HG02588 (cell line): ENCODE results near the gene TENM3.
"Not testable (repeated sequence)": the region's sequence is repeated elsewhere in the genome, so short reads cannot be mapped to it uniquely, and the experiment has no call there.

Source experiments
- ATAC-seq: cut with Tn5 transposase; IDR thresholded peaks from one replicate; pipeline ENCODE4 v1.9.1; 2021; ENCODE audit warnings: mild to moderate bottlenecking, moderate library complexity; ENCODE audit not compliant: unreplicated experiment

The TENM3 gene

DNA sequence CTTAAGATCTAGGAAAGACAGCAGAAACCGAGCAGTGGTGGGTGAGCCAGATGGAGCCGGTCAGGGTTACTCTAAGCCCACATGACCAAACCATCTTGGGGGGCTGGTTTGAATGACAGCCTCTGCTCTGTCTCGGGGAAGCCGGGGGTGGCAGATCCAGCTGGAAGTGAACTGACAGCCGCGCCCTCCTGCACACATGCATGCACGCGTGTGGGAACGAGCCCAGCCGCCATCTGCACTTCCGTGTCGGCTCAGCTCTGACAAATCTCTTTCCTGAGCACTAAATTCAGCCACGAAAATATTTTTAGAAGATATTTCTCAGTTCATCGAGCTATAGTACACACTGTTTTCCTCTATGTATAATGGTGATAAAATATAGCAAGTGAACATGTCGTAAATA lies 558.4 kb downstream of the TENM3 start:
- ATAC-seq: no peak

DNA sequence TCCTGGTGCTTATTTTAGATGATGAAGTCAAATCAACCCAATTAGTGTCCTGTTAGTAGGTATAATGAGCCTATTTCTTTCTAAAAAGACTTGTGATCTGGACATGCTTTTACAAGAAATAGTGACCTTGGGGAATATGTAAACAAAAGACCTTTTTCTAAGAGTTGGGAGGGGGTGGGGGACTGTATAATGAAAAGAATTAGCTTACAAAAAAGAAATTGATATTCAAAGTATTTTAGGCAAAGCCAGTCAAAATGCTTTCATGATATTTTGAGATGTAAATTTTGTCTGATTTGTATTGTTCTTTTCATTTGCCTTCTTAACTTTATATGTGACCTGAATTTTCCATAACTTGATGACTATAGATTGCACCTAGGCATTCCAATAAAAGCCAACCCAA lies 559.4 kb downstream of the TENM3 start:
- ATAC-seq: no peak

DNA sequence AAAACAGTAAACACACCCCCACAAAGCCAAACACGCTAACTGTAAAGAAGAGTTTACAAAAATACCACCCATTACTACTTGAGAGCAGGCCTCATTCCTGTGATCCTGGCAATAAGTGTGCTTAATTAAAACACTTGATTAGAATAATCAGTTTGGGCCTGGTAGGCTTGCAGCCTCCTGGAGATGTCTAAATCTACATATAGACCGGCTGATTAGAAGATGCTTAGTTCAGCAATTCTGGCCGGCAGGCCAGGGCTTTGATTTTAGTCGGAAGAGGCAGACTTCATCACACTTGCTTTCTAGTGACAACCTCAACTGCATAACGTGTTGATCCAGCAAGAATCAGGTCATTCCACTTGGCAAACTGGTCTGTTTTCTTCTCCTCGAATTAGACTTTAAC lies 560.0 kb downstream of the TENM3 start:
- no peak for ATAC-seq

- no peak for ATAC-seq
These were observed 560.9 kb downstream of the TENM3 start for GRCh38 chr4:182804131-182804530.

- no peak for ATAC-seq
These were observed 562.1 kb downstream of the TENM3 start for GRCh38 chr4:182805321-182805720.

DNA sequence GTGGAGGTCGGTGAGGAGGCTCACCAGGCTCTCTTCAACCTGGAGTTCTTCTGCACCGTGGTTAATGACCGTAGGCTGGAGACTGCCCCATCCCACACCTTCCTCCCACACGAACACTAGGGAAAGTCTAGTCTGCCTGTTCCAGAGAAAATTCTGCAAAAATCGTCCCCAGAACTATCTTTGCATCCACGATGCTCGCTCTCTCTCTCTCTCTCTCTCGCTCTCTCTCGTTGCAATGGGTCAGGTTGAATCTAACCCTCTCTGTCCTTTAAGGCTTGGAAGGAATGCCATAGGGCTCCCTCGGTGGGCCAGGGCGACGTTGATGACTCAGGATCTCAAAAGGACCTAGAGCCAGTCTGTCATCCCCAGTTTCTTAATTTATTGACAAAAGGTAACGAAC lies 562.5 kb downstream of the TENM3 start:
- ATAC-seq: no peak

DNA sequence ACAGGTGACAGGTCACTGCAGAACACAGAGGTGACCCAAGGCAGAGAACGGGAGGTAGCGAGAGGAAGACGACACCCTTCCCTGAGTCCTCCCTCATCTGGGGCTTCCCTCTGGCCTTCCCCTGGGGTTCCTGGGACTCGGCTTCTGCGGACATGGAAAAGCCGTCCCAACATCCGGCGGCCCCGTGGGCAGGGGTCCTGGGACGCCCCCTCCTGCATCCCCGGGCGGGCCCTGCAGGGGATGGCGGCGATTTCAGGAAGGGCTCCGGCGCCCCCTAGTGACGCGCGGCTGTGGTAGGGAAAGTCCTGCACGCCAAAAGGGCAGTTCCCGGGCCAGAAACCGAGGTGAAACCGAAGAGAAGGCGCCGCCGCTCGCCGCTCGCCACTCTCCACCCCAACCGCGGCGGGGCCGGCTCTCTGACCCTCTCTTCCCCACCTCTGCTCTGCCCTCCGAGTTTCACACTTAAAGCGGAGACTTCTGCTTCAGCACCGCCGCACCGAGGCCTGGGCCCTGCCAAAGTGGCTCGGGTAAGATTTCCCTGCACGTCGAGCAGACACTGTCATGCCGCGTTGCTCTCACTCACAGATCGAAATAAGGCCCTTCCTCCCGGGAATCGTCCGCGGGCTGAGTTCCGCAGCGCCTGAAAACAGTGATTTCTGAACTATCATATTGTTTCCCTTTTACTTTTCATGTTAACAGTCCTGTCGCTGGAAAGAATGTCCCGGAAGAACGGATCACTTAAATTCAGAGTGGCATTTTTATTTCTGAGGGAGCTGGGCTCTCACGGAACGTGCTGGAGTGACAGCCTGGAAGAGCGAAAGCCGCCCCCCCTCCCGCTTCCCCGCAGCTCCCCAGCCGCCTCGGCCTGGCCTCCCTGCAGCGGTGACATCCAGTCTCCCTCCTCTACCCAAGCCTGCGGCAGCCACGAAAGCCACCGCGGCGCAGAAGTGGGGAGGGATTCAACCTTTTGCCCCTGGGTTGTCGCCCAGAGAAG lies 563.4 kb downstream of the TENM3 start:
- ATAC-seq: peak; percentile 66

GRCh38 chr4:182807346-182807745 lies 564.1 kb downstream of the TENM3 start:
- ATAC-seq: no peak

GRCh38 chr4:182807767-182808548 lies 564.8 kb downstream of the TENM3 start:
- ATAC-seq: no peak

- ATAC-seq: peak; percentile 76
These were observed 565.6 kb downstream of the TENM3 start for GRCh38 chr4:182808673-182809416.

- peak; percentile 20 for ATAC-seq
These were observed 566.4 kb downstream of the TENM3 start for GRCh38 chr4:182809417-182810102.

- ATAC-seq: no peak
These were observed 567.0 kb downstream of the TENM3 start for GRCh38 chr4:182810103-182810615.

DNA sequence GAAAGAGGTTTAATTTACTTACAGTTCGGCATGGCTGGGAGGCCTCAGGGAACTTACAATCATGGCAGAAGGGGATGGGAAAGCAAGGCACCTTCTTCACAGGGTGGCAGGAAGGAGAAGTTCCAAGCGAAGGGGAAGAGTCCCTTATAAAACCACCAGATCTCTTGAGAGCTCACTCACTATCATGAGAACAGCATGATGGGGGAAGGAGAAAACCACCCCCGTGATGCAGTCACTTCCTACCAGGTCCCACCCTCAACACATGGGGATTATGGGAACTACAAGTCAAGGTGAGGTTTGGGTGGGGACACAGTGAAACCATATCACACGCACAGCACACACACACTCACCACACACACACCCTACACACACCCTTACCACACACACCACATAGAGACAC lies 569.7 kb downstream of the TENM3 start:
- ATAC-seq: no peak

DNA sequence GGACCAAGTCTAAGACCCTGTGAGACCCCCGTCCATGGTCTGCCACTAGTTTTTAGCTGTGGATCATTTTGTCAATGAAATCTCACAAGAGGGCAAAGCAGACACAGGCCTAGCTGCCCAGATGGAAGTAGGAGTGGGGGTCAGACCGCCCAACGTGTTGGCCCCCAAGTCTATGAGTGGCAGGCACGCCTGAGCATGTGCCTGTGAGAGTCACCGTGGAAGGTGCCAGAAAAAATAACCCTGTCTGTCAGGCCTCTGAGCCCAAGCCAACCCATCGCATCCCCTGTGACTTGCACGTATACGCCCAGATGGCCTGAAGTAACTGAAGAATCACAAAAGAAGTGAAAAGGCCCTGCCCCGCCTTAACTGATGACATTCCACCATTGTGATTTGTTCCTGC lies 570.9 kb downstream of the TENM3 start:
- ATAC-seq: not testable (repeated sequence)

- ATAC-seq: no peak
These were observed 575.9 kb downstream of the TENM3 start for GRCh38 chr4:182818926-182819730.

DNA sequence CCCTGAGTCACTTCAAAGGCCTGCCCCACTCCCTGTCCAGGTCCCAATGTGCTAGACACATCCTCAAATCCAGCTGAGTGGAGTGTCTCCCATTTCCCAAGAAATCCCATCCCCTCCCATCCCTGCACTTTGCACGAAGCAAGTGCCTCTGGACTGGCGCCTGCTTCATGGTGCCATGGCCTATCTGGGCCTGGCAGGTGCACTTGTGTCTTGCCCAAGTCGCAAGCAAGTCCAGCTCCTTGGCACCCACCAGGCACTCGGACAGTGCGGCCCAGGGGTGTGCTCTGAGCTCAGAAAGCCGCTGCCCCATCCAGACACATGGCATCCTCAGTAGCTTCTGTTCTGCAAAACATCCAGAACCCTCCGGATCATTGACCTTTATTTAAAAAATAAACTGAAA lies 576.5 kb downstream of the TENM3 start:
- ATAC-seq: no peak

GRCh38 chr4:182822554-182822953 lies 579.4 kb downstream of the TENM3 start:
- ATAC-seq: no peak

DNA sequence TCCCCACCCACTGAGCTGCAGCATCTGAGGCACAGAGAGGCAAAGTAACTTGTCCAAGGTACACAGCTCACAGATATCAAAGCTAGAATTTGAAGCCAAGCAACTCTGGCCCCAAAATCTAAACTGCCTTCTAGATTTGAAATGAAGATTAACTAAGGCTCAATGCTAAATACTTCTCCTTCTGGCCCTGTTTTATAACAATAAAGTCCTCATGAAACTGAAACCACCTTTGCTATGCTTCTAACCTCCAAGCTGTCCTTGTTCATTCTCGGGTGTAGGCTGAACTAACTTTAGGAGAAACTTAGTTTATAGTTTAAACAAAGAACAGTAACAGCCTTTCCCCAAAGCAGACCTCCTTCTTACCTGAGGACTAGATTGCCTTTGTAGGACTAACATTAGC lies 580.4 kb downstream of the TENM3 start:
- ATAC-seq: peak; percentile 61

DNA sequence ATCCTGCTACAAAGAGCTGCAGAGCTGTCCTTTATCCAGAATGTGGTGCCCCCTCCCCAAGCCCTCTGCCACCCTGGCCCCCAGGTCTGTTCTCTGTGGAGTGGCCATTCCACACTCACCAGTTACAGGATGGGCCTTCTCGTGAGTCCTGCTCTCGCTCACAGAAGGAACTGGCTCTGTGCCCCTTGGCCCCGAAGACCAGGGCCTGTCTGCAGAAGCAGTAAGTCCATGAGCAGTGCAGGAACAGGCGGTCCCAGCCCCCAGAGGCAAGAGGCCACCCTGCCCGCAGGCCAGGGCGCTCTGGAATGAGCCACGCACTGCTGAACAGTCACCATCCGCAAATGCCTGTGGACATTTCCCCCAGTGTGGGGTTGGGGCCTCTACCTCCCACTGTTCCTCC lies 581.8 kb downstream of the TENM3 start:
- ATAC-seq: no peak

DNA sequence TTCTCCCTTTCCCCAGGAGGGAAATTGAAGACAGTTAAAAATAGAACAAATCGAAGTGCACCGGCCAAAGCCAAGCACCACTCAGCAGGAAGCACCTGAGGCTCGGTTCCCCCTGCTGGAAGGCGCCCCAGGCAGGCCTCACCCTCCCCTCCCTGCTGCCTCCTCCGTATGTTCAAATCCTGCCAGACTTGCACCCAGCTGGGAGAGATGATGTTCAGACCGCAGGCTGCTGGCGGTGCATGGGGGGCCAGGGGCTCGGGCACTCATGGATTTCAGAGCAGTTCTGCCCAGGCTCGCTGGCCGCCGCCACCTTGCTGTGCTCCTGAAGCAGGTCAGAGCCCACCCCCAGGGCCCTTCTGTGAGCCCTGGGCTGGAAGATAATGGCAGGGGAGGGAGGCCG lies 582.6 kb downstream of the TENM3 start:
- ATAC-seq: no peak
